ACC112 (cell line): ENCODE measurements around the gene RIPOR1.
A peak's percentile ranks its signal among the peaks of the same experiment; 100 is the strongest.

Experiments used
- H2AFZ ChIP-seq: fragments of 200-600 bp; sonication (generic); one replicate; pipeline ENCODE4 v1.6.0; 2017; ENCODE audit warnings: antibody characterized with exemption, low read length; ENCODE audit not compliant: unreplicated experiment
- H3K27ac ChIP-seq: fragments of 200-600 bp; sonication (generic); 2 replicates; pipeline ENCODE4 v1.5.1; 2014; ENCODE audit warnings: low read depth, mild to moderate bottlenecking, antibody characterized with exemption, low read length, moderate library complexity
- H3K27me3 ChIP-seq: fragments of 200-600 bp; sonication (generic); 2 replicates; pipeline ENCODE4 v1.6.1; 2014; ENCODE audit warnings: mild to moderate bottlenecking, antibody characterized with exemption, low read length, moderate library complexity, mixed read lengths; ENCODE audit not compliant: insufficient read depth
- H3K36me3 ChIP-seq: fragments of 200-600 bp; sonication (generic); 2 replicates; pipeline ENCODE4 v1.6.1; 2016; ENCODE audit warnings: mild to moderate bottlenecking, antibody characterized with exemption, low read length, moderate library complexity, mixed read lengths; ENCODE audit not compliant: insufficient read depth
- H3K4me1 ChIP-seq: fragments of 200-600 bp; sonication (generic); one replicate; pipeline ENCODE4 v1.6.1; 2016; ENCODE audit warnings: low read length, mixed read lengths; ENCODE audit not compliant: insufficient read depth, unreplicated experiment, control insufficient read depth
- H3K4me3 ChIP-seq: fragments of 200-600 bp; sonication (generic); 2 replicates; pipeline ENCODE4 v1.5.1; 2014; ENCODE audit warnings: mild to moderate bottlenecking, low read depth, low read length
- H3K79me2 ChIP-seq: fragments of 200-600 bp; sonication (generic); one replicate; pipeline ENCODE4 v1.6.0; 2016; ENCODE audit warnings: low read length; ENCODE audit not compliant: control insufficient read depth, unreplicated experiment, insufficient read depth

Gene RIPOR1

DNA sequence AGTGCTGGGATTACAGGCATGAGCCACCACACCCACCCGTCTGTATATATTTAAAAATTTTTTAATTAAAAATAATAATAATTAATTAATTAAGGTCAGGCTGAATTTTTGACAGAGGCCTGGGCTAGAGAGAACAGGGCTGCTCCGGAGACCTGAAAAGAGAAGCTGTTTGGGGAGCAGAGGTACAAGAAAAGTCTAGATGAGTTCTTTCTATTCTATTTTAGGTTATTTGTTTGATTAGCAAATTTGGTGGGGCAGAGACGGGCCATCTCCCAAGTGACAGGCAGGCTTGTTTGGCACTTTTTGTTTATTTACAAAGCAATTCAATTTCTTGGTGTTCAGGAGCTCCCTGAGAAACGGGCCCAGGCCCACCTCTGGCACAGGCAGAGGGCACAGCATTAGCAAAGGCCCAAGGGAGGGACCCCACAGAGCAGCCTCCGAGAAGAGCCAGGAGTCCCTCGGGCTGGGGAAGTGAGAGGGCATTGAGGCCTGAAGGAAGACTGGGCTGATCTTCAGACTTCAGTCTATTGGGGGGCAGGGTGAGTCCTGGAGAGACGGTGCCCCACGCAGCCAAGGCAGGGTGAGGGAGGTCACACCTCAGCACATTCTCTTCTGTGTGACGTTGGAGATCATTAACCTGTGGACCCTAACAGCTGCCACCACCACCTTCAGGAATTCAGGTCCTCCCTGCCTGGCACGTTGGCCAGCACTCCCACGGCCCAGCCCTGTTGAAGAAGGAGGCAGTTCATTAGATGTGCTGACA, 10.8 kb upstream of the RIPOR1 start:
- Histone ChIP-seq H2AFZ (no peak overlapping the region), H3K27me3 (no peaks in the 10 kb centered on the region), H3K27ac (no peak overlapping the region), H3K4me3 (no peak overlapping the region), H3K36me3 (no peaks in the 10 kb centered on the region), H3K4me1 (peaks cover 12% of the 10 kb centered on the region), H3K79me2 (no peaks in the 10 kb centered on the region)

- Histone ChIP-seq H3K27me3 (no peaks in the 10 kb centered on the region), H2AFZ (no peak overlapping the region), H3K36me3 (no peaks in the 10 kb centered on the region), H3K27ac (no peak overlapping the region), H3K4me1 (peaks cover 12% of the 10 kb centered on the region), H3K4me3 (no peak overlapping the region), H3K79me2 (no peaks in the 10 kb centered on the region)
These were observed 10.0 kb upstream of the RIPOR1 start for GRCh38 chr16:67518676-67519075.

DNA sequence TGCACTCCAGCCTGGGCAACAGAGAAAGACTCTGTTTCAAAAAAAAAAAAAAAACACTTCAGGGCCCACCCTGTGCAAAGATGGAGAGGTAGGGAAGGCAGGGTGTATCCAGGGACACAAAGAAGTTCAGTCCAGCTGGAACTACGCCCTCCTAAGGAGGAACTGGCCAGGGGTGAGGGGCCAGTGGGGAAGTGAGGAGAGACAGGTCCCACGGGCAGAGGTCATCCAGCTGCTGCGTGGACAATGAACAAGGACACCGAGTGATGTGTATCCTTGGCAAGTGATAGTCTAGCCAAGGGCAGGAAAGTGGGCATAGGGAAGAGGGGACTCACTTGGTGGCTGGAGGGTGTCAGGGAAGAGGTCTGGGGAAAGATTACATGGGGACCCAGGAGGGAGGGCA, 9.4 kb upstream of the RIPOR1 start:
- no peaks in the 10 kb centered on the region for H3K79me2 ChIP-seq
- H2AFZ ChIP-seq, result no peak overlapping the region
- H3K27me3 ChIP-seq, result no peaks in the 10 kb centered on the region
- H3K36me3 ChIP-seq, result no peaks in the 10 kb centered on the region
- H3K27ac ChIP-seq, result no peak overlapping the region
- H3K4me3 ChIP-seq, result no peak overlapping the region
- H3K4me1 ChIP-seq, result peaks cover 12% of the 10 kb centered on the region

- no peaks in the 10 kb centered on the region for H3K79me2 ChIP-seq
- H3K27ac ChIP-seq, result peak overlapping the region; percentile 72
- no peaks in the 10 kb centered on the region for H3K36me3 ChIP-seq
- H2AFZ ChIP-seq, result peak overlapping the region; percentile 43
- H3K27me3 ChIP-seq, result no peaks in the 10 kb centered on the region
- H3K4me3 ChIP-seq, result peak overlapping the region; percentile 69
- H3K4me1 ChIP-seq, result peaks cover 9% of the 10 kb centered on the region
These were observed 7.4 kb upstream of the RIPOR1 start for GRCh38 chr16:67521095-67521804.

DNA sequence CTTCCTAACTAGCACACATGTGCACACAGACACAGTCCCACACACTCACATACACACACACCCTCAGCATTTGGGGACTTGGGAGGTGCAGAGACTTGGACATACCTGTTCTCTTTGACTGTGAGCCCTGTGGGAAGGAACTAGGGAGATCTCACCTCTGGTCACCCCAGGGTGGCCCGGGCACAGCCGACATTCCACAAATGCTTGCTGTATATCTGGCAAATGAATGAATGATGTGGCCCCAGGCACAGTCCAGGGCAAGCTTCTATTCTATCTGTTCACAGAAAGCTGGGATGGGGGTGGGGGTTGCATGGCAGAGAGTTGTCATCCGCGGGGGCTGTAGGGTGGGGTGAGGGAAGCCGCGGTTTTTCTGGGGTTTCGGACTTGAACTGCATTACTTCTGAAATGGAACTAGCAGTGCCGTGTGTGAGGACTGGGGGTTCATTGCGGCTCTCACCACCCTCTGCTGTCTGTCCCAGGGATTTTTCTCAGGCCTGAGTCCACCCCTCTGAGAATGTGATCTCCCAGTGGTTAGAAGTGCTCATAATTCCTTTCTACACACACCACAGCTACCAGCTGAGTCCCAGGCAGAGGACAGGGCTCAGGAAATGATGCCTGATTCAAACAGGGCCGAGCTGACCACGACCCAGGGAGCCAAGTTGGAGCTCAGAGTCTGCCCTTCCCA, 3.3 kb upstream of the RIPOR1 start:
- peaks cover 11% of the 10 kb centered on the region for H3K79me2 ChIP-seq
- H3K27me3 ChIP-seq, result no peaks in the 10 kb centered on the region
- H3K36me3 ChIP-seq, result no peaks in the 10 kb centered on the region
- H3K4me1 ChIP-seq, result peaks cover 4% of the 10 kb centered on the region
- H3K4me3 ChIP-seq, result no peak overlapping the region
- no peak overlapping the region for H3K27ac ChIP-seq
- H2AFZ ChIP-seq, result no peak overlapping the region

- H3K4me3 ChIP-seq, result no peak overlapping the region
- no peak overlapping the region for H3K27ac ChIP-seq
- H3K36me3 ChIP-seq, result no peaks in the 10 kb centered on the region
- no peaks in the 10 kb centered on the region for H3K27me3 ChIP-seq
- peaks cover 12% of the 10 kb centered on the region for H3K4me1 ChIP-seq
- no peak overlapping the region for H2AFZ ChIP-seq
- H3K79me2 ChIP-seq, result peaks cover 20% of the 10 kb centered on the region
These were observed 2.4 kb upstream of the RIPOR1 start for GRCh38 chr16:67526149-67526791.

GRCh38 chr16:67528870-67529581, 397 bp downstream of the RIPOR1 start:
- Histone ChIP-seq H3K27me3 (no peaks in the 10 kb centered on the region), H3K27ac (peak overlapping the region; percentile 2; the same call in 1 of the 2 replicates), H2AFZ (peak overlapping the region; percentile 47), H3K4me3 (peak overlapping the region; percentile 94), H3K79me2 (peaks cover 43% of the 10 kb centered on the region), H3K4me1 (peaks cover 17% of the 10 kb centered on the region), H3K36me3 (no peaks in the 10 kb centered on the region)

GRCh38 chr16:67529582-67530012, 968 bp downstream of the RIPOR1 start:
- Histone ChIP-seq H3K4me3 (peak overlapping the region; percentile 94), H3K4me1 (peaks cover 17% of the 10 kb centered on the region), H3K27ac (peak overlapping the region; percentile 50), H3K36me3 (no peaks in the 10 kb centered on the region), H3K79me2 (peaks cover 43% of the 10 kb centered on the region), H3K27me3 (no peaks in the 10 kb centered on the region), H2AFZ (no peak overlapping the region)

GRCh38 chr16:67530013-67530939, 1.6 kb downstream of the RIPOR1 start:
- Histone ChIP-seq H3K27ac (peak overlapping the region; percentile 50), H3K79me2 (peaks cover 47% of the 10 kb centered on the region), H2AFZ (no peak overlapping the region), H3K27me3 (no peaks in the 10 kb centered on the region), H3K4me1 (peaks cover 17% of the 10 kb centered on the region), H3K4me3 (peak overlapping the region; percentile 94), H3K36me3 (no peaks in the 10 kb centered on the region)
